WI38 (cell line): ENCODE data around the gene METTL3.

ENCODE experiments used
- H3K4me3 ChIP-seq: 2 replicates; pipeline ENCODE4 v1.5.1; 2011; ENCODE audit warnings: low read depth, mild to moderate bottlenecking, control low read depth, low read length
- TF ChIP-seq, protein P1 (sequence below): IDR thresholded peaks from 2 replicates; pipeline ENCODE4 v1.5.1; 2012; ENCODE audit warnings: low read depth, mild to moderate bottlenecking, control low read depth, low read length

Gene METTL3

DNA sequence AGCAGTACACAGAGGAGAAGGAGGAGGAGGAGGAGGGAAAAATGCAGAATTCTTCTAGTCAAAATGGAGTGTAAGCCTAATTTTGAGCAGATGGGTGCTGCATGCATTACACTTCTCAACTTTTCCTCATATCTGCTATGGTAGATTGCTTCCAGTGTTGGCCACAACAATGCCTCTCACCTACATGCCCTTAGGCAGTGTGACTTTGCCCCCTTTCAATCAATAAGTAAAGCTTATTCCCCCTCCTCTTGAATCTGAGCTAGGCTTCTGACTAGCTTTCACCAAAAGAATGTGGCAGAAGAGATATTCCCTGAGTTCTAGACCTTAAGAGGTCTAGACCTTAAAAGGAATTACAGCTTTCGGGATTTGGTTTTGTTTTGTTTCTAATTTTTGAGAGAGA, 3.2 kb upstream of the METTL3 start:
- TF ChIP-seq, protein P1, sequence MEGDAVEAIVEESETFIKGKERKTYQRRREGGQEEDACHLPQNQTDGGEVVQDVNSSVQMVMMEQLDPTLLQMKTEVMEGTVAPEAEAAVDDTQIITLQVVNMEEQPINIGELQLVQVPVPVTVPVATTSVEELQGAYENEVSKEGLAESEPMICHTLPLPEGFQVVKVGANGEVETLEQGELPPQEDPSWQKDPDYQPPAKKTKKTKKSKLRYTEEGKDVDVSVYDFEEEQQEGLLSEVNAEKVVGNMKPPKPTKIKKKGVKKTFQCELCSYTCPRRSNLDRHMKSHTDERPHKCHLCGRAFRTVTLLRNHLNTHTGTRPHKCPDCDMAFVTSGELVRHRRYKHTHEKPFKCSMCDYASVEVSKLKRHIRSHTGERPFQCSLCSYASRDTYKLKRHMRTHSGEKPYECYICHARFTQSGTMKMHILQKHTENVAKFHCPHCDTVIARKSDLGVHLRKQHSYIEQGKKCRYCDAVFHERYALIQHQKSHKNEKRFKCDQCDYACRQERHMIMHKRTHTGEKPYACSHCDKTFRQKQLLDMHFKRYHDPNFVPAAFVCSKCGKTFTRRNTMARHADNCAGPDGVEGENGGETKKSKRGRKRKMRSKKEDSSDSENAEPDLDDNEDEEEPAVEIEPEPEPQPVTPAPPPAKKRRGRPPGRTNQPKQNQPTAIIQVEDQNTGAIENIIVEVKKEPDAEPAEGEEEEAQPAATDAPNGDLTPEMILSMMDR: no peak
- no peak overlapping the region for H3K4me3 ChIP-seq

DNA sequence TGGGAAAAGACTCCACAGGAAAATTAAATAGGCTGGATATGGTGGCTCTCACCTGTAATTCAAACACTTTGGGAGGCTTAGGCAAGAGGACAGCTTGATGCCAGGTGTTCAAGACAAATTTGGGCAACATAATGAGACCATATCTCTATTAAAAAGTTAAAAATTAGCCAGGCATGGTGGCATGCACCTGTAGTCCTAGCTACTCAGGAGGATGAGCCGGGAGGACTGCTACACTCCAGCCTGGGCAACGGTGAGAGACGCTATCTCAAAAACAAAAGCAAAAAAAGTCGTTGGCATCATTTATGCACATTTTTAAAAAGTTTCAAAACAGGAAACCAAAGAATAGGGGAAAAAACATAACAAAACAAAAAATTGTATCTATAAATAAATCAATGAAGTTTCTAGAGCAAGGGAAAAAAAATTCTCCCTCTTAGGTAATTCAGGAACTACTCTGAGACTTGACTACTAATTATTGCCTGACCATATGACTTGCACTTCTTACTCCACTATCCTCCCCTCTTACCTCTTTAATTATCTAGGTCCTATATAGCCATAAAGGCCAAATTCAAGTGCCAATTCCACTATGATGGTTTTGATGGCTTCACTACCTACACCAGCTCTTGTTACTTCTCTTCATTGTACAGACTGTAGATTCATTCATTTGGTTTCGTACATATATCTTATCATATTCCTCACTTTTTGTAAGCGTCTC, 1.6 kb downstream of the METTL3 start:
- TF ChIP-seq, protein P1: no peak
- peak overlapping the region; percentile 90 for H3K4me3 ChIP-seq

DNA sequence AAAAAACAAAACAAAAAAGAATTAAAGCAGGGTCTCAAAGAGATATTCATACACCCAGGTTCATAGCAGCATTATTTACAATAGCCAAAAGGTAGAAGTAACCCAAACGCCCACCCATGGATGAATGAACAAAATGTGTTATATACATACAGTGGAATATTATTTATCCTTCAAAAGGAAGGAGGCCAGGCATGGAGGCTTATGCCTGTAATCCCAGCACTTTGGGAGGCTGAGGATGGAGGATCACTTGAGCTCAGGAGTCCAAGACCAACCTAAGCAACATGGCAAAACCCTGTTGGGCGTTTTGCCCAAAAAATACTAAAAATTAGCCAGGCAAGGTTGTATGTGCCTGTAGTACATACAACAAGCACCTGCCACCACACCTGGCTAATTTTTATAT, 4.6 kb downstream of the METTL3 start:
- TF ChIP-seq, protein P1: no peak

DNA sequence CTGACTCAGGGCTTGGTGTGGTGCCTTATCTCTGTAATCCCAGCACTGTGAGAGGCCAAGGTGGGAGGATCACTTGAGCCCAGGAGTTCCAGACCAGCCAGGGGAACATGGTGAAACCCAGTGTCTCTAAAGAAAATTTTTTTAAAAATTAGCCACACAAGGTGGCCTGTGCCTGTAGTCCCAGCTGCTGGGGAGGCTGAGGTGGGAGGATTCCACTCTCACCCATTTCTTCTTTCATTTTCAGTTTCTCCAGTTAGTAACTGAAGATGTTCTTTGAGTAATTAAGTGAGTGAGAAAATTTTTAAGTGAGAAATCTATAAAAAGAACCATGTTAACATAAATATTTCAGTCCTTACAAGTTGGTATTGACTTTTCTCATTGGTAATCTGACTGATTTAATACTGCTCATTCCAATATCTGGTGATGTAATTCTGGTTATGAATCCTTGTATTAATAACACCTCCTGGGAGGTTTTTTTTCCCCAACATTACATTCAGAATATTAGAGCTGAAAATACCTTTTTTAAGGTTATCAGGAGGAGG, 6.1 kb downstream of the METTL3 start:
- TF ChIP-seq, protein P1: no peak
- no peak overlapping the region for H3K4me3 ChIP-seq

More for the DNA sequence above, 4.6 kb downstream of the METTL3 start:
- no peak overlapping the region for H3K4me3 ChIP-seq

DNA sequence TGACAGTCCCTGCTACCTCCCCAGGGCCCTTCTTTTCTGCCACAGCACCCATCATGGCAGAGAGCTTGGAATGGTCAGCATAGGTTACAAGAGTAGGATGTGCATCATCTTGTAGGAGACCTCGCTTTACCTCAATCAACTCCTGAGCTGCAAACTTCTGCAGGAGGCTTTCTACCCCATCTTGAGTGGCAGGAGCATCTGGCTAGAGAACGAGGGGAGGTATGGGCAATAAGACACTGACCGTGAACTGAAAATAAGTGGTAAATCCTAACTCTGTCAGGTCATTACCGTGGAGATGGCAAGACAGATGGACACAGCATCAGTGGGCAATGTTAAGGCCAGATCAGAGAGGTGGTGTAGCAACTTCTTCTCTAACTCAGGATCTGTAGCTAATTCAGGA, 7.8 kb downstream of the METTL3 start:
- TF ChIP-seq, protein P1: no peak

DNA sequence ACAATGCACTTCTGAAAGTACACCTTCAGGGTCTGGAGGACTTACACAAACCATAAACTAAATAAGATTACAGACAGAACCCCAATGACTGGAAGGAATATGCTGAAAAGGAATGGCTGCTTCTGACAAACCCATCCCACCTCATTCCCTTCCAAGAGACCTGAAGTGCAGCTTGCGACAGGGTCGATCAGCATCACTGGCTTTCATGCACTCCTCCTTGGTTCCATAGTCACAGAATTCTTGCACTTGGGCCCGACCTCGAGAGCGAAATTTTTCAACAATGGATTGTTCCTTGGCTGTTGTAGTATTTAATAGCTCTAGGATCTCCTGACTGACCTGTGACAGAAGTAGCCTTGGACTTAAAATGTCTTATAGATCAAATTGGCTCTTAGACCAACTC, 9.6 kb downstream of the METTL3 start:
- TF ChIP-seq, protein P1: no peak
- no peak overlapping the region for H3K4me3 ChIP-seq

More for the DNA sequence above, 7.8 kb downstream of the METTL3 start:
- H3K4me3 ChIP-seq: no peak overlapping the region

DNA sequence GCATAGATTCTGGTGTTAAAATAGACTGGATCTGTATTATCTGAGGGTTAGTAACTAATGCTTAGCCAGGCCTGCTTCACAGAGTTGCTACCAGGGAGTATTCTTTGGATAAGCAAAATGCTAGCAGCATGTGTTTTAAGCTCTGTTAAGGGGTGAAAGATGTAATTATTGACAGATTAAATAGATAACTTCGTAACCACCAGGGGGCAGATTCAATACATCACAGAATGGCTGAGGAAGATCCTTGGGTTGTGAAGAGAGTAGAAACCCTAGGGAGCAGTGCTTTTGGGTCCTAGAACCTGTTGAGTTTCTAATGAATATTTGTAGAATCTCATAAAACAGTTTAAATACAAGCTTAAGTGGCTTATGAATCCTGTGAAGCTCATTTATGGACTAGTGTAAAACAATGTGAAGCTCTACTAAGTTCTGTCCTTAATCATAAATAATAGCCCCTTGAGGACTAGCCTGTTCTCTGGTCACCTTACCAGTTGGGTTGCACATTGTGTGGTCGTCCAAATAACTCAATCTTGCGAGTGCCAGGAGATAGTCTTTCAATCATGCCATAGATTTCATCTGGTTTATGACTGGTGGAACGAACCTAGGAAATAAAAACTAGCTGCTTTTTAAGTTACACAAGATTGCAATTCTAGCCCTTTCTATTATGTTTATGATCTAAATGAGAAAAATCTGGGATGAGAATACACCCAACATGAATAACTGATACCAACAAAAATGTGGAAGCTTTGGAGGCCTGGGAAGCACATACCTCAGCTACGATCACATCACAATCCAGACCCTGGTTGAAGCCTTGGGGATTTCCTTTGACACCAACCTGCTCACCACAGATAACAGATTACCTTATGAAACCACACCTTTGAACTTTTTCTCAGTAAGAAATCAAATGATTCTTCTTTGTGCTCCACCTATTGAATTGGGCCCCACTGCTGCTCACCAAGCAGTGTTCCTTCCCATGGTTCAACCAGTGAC, 12.3 kb downstream of the METTL3 start:
- no peak overlapping the region for H3K4me3 ChIP-seq
- TF ChIP-seq, protein P1: peak; percentile 24; the same call in 1 of the 2 replicates
